ENCODE data around the gene DOHH. TPM values are rescaled to one million over a fixed set of nuclear protein-coding genes. Genes with fewer than 3 reads are reported as not detected.

The DOHH gene
- total and polyA plus RNA-seq, 9 of the 15 experiments (the other 6 are each of a cell fraction or from before 2014, with no cell fraction given): 0.14 to 47.2 (median 5.1) TPM

DNA sequence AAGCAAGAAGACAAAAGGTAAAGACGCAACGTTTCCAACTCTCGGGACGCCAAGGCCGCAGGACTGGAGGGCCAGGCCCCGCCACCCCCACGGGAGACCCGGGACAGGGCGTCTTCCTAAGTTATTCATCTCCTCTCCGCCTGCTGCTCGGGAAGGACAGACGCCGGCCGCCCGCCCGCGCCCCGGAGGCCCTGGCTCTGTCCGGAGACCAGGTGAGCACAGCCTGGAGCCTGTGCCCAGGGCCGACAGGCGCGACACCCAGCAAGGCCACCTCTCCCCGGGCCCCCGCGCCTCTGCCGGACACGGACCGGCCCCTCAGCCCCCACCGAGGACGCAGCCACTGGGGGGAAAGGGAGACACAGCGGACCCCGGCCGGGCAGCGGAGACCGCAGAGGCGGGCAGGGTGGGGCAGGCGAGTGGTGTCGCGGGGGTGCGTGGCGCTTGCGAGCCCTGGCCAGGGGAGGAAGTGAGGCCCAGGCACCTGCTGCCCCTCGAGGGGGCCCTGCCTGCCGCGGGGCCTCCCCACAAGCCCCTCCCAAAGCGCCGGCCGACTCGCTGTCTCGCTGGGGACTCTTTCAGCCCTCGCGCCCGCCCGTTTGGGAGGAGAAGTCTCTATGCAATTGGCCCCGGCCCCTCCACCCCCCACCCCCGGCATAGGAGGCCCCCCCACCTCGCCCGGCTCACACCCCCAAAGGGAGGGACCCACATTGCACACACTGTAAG is 37.3 kb downstream of the DOHH start (continued):
- TF ChIP-seq, protein P1, sequence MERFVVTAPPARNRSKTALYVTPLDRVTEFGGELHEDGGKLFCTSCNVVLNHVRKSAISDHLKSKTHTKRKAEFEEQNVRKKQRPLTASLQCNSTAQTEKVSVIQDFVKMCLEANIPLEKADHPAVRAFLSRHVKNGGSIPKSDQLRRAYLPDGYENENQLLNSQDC (CRISPR knock-in tag; IDR thresholded peaks at IDR 0.05): no peak
- TF ChIP-seq MCM5 (IDR thresholded peaks at IDR 0.05; ENCODE audit: low read depth): no peak
- no peak for TF ChIP-seq POLR2H (tag; IDR thresholded peaks at IDR 0.05; ENCODE audit: low read depth)
- TF ChIP-seq, protein P2, sequence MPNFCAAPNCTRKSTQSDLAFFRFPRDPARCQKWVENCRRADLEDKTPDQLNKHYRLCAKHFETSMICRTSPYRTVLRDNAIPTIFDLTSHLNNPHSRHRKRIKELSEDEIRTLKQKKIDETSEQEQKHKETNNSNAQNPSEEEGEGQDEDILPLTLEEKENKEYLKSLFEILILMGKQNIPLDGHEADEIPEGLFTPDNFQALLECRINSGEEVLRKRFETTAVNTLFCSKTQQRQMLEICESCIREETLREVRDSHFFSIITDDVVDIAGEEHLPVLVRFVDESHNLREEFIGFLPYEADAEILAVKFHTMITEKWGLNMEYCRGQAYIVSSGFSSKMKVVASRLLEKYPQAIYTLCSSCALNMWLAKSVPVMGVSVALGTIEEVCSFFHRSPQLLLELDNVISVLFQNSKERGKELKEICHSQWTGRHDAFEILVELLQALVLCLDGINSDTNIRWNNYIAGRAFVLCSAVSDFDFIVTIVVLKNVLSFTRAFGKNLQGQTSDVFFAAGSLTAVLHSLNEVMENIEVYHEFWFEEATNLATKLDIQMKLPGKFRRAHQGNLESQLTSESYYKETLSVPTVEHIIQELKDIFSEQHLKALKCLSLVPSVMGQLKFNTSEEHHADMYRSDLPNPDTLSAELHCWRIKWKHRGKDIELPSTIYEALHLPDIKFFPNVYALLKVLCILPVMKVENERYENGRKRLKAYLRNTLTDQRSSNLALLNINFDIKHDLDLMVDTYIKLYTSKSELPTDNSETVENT (CRISPR knock-in tag; IDR thresholded peaks at IDR 0.05): no peak
- TF ChIP-seq KDM5B (IDR thresholded peaks at IDR 0.05; ENCODE audit: insufficient replicate concordance, low read depth, low read length): no peak
- TF ChIP-seq GATAD2A (IDR thresholded peaks at IDR 0.05): no peak
- TF ChIP-seq SMARCC2 (IDR thresholded peaks at IDR 0.05; ENCODE audit: low read depth): no peak
- TF ChIP-seq BCL6 (CRISPR knock-in tag; IDR thresholded peaks at IDR 0.05): no peak
- no peak for TF ChIP-seq ZNF436 (CRISPR knock-in tag; IDR thresholded peaks at IDR 0.05)
- TF ChIP-seq KLF13 (tag; IDR thresholded peaks at IDR 0.05; ENCODE audit: borderline replicate concordance, low read depth): no peak
- no peak for TF ChIP-seq ZNF280A (IDR thresholded peaks at IDR 0.05; ENCODE audit: low read depth, partially characterized antibody)
- TF ChIP-seq XRCC5 (IDR thresholded peaks at IDR 0.05; ENCODE audit: low read depth, low read length): no peak
- 0 out of 2 replicates have a peak, but pooled peaks have one; percentile 14 for TF ChIP-seq ZFX (CRISPR knock-in tag; IDR thresholded peaks at IDR 0.05)
- TF ChIP-seq ZKSCAN1 (IDR thresholded peaks at IDR 0.05; ENCODE audit: low read depth, low read length): no peak
- TF ChIP-seq MAFK (IDR thresholded peaks at IDR 0.05; ENCODE audit: low read length): no peak
- TF ChIP-seq ESRRB (CRISPR knock-in tag; IDR thresholded peaks at IDR 0.05; ENCODE audit: borderline replicate concordance): no peak
- TF ChIP-seq ZHX1 (conservative IDR thresholded peaks at IDR 0.05; ENCODE audit: low read length): no peak
- 0 out of 2 replicates have a peak, but pooled peaks have one; percentile 21 for TF ChIP-seq SAFB (IDR thresholded peaks at IDR 0.05; ENCODE audit: borderline replicate concordance, low read depth, low read length)
